Measurements from ENCODE around the gene HMGN4. TPM values are rescaled to one million over a fixed set of nuclear protein-coding genes. Genes with fewer than 3 reads are reported as not detected.
"Not testable (repeated sequence)": the region's sequence is repeated elsewhere in the genome, so short reads cannot be mapped to it uniquely, and the experiment has no call there.

HMGN4 gene
- total RNA-seq, 1 donor from 2014 or later, result 42.9 TPM

DNA sequence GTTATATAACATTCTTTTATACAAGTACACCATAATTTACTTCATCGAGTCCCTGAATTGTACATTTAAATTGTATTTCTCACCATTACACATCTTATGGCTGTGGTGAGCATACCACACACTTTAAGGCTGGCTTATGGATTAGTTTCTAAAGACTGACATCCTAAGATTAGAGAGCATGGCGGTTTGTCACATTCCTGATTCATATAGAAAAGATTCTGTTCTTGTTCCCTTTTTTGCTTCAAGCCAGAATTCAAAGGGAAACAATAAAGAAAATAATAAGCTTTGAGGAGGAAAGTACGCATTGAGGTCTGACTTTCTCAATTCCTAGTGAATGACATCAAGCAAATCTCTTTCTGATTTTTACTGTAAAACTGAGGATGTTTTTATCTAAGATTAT lies 35.5 kb upstream of the HMGN4 start:
- intact Hi-C loops (cut with DNase I), result no loop called here
- H3K4me1 ChIP-seq, result peaks cover 11% of the 10 kb centered on the region
- peaks cover 27% of the 10 kb centered on the region for H3K27me3 ChIP-seq (ENCODE audit: low read depth)
- no peak for ATAC-seq
- no peaks in the 10 kb centered on the region for H3K36me3 ChIP-seq
- H3K4me3 ChIP-seq, result no peak overlapping the region
- DNase-seq, result no peak
- no peaks in the 10 kb centered on the region for H3K9me3 ChIP-seq
- no peak overlapping the region for H3K27ac ChIP-seq
- TF ChIP-seq, protein P1, sequence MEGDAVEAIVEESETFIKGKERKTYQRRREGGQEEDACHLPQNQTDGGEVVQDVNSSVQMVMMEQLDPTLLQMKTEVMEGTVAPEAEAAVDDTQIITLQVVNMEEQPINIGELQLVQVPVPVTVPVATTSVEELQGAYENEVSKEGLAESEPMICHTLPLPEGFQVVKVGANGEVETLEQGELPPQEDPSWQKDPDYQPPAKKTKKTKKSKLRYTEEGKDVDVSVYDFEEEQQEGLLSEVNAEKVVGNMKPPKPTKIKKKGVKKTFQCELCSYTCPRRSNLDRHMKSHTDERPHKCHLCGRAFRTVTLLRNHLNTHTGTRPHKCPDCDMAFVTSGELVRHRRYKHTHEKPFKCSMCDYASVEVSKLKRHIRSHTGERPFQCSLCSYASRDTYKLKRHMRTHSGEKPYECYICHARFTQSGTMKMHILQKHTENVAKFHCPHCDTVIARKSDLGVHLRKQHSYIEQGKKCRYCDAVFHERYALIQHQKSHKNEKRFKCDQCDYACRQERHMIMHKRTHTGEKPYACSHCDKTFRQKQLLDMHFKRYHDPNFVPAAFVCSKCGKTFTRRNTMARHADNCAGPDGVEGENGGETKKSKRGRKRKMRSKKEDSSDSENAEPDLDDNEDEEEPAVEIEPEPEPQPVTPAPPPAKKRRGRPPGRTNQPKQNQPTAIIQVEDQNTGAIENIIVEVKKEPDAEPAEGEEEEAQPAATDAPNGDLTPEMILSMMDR (IDR thresholded peaks at IDR 0.05), result no peak

DNA sequence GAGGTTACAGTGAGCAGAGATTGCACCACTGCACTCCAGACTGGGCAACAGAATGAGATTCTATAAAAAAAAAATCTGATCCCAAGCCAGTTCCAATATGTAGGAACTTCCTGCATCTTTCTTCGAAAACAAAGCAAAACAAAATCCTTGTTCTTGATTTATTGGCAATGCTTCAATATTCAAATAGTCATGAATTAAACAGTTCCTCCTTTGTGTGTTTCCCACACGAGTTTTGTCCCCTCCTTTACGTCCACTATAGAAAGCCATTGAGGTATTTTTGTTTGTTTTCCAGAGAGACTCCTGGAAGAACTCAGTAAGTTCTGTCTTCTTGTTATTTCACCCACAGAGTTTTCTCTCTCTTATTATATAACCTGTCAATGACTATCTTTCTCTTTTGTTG lies 30.5 kb upstream of the HMGN4 start:
- H3K9me3 ChIP-seq, result no peaks in the 10 kb centered on the region
- H3K27ac ChIP-seq, result no peak overlapping the region
- no peaks in the 10 kb centered on the region for H3K4me1 ChIP-seq
- no peak overlapping the region for H3K4me3 ChIP-seq
- H3K27me3 ChIP-seq (ENCODE audit: low read depth), result peaks cover 5% of the 10 kb centered on the region
- TF ChIP-seq, protein P1 (IDR thresholded peaks at IDR 0.05), result no peak
- intact Hi-C loops (cut with DNase I), result no loop called here
- H3K36me3 ChIP-seq, result no peaks in the 10 kb centered on the region
- no peak for DNase-seq
- no peak for ATAC-seq

DNA sequence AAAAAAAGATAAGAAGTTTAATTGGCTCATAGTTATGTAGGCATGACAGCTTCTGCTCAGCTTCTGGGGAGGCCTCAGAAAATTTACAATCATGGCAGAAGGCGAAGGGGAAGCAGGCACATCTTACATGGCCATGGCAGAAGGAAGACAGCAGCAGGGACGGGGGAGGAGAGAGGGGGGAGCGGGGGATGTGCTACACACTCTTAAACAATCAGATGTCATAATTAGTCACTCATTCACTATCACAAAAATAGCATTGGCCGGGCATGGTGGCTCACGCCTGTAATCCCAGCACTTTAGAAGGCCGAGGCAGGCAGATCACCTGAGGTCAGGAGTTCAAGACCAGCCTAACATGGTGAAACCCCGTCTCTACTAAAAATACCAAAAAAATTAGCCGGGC lies 27.1 kb upstream of the HMGN4 start:
- DNase-seq; H3K27ac ChIP-seq; H3K9me3 ChIP-seq; H3K4me3 ChIP-seq; intact Hi-C loops (cut with DNase I); H3K36me3 ChIP-seq; H3K27me3 ChIP-seq (ENCODE audit: low read depth); H3K4me1 ChIP-seq; ATAC-seq: not testable (repeated sequence)

DNA sequence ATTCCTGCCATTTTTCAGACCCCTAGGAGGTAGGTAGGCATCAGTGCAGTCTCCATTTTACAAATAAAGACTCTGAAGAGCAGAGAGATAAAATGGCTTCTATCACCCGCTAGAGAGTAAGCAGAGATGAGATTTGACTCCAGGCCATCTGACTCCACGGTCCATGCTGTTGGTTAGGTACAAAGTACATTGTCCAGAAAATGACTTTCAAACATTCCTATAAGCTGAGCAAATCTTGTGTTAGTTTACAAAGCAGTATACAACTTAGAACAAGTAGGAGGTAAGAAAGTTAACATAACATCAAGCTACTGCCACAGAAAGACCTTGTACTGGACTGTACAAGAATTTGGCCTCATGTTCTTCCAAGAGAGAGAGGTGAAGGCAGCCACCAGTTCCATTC lies 23.2 kb upstream of the HMGN4 start:
- Histone ChIP-seq H3K4me3 (no peak overlapping the region), H3K27me3 (ENCODE audit: low read depth) (no peaks in the 10 kb centered on the region), H3K36me3 (no peaks in the 10 kb centered on the region), H3K9me3 (no peaks in the 10 kb centered on the region), H3K27ac (no peak overlapping the region), H3K4me1 (peaks cover under 1% of the 10 kb centered on the region)
- intact Hi-C loops (cut with DNase I), result no loop called here
- no peak for DNase-seq
- no peak for ATAC-seq
- TF ChIP-seq, protein P1 (IDR thresholded peaks at IDR 0.05), result no peak

DNA sequence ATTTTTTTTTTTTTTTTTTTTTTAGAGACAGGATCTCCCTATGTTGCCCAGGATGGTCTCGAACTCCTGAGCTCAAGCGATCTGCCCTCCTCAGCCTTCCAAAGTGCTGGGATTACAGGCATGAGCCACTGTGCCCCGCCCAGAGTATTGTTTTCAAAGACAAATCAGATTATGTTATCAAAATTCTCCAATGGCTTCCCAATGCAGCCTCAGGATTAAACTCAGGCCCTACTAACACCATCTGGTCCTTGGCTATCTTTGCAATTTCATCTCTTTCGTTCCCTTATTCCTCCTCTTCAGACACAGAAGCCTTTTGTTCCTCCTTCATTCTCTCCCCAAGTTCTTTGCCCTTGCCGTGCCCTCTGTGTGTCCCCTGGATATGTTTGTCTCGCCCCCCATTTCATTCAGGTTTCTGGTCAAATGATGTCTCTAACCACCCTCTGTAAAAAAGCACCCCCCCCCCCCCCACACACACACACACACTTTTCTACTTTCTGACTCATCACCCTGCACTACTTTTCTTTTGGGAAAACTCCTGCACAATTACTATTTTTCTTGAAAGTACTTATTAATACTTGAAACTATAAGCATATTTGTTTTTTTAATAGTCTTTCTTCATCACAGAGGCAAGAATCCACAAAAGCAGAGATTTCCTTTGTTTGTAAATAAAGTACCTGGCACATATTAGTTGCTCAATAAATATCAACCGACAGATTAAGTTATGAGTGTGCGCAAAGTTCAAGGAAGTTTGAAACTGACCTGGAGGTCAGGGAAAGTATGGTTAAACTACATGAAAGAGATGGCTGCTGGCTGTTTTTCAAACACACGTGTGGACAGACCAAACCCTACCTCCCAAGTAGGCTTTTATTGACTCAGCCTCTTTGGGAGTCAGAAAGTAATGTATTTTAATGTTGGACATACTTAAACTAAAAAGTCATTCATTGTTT lies 21.4 kb upstream of the HMGN4 start:
- no peak for DNase-seq
- ATAC-seq, result no peak
- TF ChIP-seq, protein P1 (IDR thresholded peaks at IDR 0.05), result no peak
- peaks cover 6% of the 10 kb centered on the region for H3K4me1 ChIP-seq
- no peak overlapping the region for H3K4me3 ChIP-seq
- H3K27me3 ChIP-seq (ENCODE audit: low read depth), result no peaks in the 10 kb centered on the region
- no peak overlapping the region for H3K27ac ChIP-seq
- no peaks in the 10 kb centered on the region for H3K36me3 ChIP-seq
- H3K9me3 ChIP-seq, result no peaks in the 10 kb centered on the region
- intact Hi-C loops (cut with DNase I), result no loop called here

DNA sequence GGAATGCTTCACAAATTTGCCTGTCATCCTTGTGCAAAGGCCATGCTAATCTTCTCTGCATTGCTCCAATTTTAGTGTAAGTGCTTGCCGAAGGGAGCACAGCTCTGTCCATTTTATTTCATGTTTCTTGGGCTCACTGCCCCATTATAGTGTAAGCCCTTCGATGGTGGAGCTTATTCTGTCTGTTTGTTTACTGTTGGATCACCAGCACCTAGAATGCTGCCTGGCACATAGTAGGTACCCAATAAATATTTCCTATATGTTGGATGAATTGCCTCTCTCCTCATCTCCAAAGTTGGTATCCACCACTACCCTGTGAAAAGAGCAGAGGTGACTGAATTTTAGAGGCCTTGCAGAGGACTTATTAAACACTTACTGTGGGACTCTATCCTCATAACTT lies 18.8 kb upstream of the HMGN4 start:
- ATAC-seq (no peak), DNase-seq (no peak)
- Histone ChIP-seq H3K27ac (no peak overlapping the region), H3K4me3 (no peak overlapping the region), H3K4me1 (peaks cover 22% of the 10 kb centered on the region), H3K27me3 (ENCODE audit: low read depth) (no peaks in the 10 kb centered on the region), H3K9me3 (no peaks in the 10 kb centered on the region), H3K36me3 (no peaks in the 10 kb centered on the region)
- intact Hi-C loops (cut with DNase I), result no loop called here
- TF ChIP-seq, protein P1 (IDR thresholded peaks at IDR 0.05), result no peak

Measured in lower lobe of right lung (tissue), 2 donors.